HuH-7.5 (cell line): ENCODE results near the gene GPR85.
"Not testable (repeated sequence)": the region's sequence is repeated elsewhere in the genome, so short reads cannot be mapped to it uniquely, and the experiment has no call there.

Experiments used
- DNase-seq: peaks from one replicate; pipeline ENCODE4 v3.0.0; 2011; ENCODE audit warnings: low spot score

The GPR85 gene, protein sequence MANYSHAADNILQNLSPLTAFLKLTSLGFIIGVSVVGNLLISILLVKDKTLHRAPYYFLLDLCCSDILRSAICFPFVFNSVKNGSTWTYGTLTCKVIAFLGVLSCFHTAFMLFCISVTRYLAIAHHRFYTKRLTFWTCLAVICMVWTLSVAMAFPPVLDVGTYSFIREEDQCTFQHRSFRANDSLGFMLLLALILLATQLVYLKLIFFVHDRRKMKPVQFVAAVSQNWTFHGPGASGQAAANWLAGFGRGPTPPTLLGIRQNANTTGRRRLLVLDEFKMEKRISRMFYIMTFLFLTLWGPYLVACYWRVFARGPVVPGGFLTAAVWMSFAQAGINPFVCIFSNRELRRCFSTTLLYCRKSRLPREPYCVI

DNA sequence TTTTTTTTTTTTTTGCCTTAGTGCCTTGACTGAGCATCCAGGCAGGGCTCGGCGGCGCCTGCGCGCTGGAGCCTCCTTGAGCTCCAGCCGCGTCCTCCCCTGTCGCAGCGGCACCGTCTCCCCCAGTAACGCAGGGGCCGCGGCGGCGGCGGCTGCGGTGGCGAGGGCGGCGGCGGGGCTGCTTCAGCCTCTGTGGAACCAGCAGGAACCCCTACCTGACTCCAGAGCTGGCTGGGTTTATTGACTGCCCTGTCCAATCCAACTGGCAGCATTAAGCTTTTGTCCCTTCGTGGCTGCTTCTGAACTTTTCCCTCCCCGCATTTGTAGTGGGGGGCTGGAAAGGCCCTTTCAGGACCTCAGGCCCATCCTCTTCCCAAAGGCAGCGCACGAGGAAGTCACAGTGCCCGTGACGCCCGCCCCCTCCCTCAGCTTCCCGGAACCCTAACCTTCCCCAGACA is at the start of gene GPR85:
Gene GPR85, minus strand, starts transcription at position 397 of the 458 bp plus-strand sequence. CDS start 2,106 bp downstream, outside the sequence.
- peak; percentile 5 for DNase-seq

DNA sequence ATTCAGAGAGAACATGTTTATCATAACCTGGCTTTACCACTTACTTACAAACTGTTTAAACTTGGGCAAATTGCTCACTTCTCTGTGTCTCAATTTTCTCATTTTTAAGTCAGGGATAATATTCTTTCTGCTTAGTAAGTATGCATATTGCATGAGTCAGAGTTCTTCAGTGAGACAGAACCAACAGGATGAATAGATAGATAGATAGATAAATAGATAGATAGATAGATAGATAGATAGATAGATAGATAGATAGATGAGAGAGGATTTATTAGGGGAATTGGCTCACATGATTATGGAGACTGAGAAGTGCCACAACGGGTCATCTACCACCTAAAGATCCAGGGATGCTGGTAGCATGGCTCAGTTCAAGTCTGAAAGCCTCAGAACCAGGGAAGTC is 47.4 kb upstream of the GPR85 start:
- DNase-seq, result no peak

DNA sequence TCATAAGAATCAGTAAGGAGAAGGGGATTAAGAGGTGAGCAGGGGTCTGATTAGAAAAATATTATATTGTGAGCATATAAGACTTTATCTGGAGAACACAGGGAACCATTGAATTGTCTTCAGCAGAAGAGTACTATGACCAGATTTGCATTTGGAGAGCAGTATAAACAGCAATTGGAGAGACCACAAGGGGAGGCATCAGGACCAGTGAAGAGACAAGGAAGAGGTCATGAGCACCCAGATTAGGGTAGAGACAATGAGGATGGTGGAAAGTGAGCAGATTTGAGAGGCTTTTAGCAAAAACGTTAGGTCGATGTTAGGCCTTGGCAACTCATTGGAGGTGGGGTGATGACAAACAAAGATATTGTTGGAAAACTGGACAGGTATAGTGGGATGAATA is 44.7 kb upstream of the GPR85 start:
- no peak for DNase-seq

DNA sequence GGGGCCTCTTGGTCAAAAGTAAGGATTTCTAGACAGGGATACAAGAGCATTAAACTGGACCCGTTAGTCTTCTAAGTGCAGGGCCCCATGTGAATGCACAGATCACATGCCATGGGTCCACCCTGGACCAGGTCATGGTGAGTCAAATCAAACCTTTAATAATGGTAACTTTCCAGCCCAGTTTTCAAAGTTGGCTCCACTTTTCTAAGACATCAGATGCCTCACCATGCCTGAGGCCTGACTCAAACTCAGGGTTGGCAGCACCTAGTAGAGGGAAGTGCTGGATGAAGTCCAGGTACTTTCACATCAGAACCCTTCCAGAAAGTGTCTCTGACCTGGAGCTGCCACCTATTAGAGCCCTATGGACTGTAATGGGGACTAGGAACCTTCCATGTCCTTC is 41.4 kb upstream of the GPR85 start:
- no peak for DNase-seq

DNA sequence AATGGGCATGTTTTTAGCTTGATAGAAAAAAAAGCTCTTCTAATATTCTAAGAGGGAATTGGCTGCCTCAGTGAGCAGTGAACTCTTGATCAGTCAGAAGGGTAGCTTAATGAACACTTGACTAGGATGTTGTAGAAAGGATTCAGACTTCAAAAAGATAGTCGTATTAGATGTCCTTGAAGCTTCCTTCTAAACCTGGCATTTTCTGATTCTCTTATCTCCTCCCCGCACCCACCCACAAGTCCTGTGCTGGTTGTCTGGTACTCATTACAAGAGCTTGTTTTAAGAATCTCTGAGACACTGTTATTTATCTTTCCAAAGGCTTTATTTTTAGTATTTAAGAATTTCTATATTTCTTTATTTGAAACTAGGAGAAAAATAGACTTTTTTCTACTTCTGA is 39.1 kb upstream of the GPR85 start:
- DNase-seq, result no peak

DNA sequence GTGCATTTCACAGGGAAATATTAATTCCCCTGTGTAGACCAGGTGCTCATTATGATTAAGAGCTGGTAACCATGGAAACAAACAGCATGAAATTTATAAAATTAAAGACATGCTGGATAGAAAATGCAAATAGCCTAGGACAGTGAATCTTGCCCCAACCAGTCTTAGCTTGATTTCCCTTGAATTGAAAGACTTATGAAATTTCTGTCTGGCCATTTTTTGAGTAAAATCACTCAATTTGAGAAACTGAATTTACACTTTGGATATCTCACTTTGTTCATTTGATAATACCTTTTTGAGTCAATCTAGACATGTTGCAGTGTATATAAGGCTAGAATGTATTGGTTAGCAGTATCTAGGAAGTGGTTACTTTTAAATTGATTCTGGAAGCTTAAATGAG is 36.1 kb upstream of the GPR85 start:
- no peak for DNase-seq

DNA sequence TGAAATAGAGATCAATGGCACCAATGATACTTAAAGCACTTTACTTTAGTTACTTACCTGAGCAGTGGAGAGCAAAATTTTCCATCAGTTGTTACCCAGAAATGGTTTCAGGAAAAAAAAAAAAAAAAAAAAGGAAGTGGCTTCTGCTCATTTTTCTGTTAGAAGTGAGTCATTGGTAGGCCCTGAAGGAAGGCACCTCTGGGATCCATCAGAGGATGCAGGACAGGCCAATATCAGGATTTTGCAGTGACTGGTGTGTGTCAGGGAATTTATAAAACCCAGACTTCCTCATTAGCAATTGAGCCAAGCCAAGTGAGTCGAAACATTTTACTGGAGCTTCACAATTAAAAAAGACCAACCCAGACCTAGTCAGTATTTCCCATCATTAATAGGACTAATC is 34.0 kb upstream of the GPR85 start:
- DNase-seq, result no peak

DNA sequence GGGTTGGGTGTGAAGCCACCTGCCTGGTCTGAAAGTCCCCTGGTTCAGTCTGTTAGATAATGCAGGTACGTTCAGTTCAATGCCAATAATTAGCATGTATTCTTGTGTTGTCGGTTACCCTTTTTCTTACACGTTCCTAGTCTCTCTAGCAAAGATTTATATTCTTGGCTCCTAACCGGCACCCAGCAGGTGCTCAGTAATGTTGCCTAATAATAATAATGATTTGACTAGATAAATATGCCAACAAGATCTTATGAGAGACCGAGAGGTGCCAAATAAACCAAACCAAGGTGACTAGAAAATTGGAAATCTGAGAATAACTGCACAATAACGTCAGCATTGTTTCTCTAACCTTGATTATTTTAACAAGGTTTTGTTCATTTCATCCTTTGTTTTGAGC is 32.8 kb upstream of the GPR85 start:
- DNase-seq, result no peak

DNA sequence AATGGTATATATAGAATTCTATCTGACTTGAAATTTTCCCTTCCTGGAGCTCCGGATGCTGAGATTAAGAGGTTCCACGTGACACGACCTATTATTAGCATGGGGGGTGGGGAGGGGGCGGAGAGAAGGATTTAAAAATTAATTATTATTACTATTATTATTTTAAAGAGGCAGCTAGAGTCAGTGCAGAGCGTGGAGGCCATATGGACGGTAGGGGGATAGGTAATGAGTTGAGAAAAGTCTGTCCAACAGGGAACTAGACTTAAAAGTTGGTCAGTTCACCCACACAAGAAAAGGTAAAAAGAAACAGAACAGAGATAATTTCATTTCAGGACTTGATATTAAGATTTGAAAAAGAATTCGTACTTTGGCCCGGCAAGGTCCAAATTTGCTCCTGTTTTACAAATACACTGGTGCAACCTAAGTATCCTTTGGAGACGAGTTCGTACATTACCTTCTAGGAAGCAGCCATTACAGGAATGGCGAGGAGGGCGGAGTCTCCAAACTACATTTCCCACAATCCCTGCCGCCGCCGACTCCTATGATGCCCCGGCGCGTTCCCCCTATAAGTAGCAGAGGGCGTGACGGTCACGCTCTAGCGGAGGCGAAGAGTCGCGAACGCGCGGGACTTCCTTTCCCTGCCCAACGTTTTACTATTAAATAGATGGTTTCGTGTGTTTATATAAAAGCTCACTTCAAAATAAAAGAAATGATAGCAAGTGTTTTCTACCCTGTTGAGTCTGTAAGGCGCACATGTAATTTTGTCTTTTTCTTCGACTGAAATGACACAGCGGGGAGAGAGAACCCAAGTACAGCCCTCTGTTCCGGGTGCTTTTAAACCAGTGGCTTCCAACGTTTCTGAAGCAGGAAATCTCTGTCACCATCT is 31.7 kb upstream of the GPR85 start, which contains the start of gene SMIM30:
Gene SMIM30, minus strand, starts transcription at position 481 of the 886 bp plus-strand sequence. CDS start 976 bp downstream, outside the sequence.
- DNase-seq, result peak; percentile 58

DNA sequence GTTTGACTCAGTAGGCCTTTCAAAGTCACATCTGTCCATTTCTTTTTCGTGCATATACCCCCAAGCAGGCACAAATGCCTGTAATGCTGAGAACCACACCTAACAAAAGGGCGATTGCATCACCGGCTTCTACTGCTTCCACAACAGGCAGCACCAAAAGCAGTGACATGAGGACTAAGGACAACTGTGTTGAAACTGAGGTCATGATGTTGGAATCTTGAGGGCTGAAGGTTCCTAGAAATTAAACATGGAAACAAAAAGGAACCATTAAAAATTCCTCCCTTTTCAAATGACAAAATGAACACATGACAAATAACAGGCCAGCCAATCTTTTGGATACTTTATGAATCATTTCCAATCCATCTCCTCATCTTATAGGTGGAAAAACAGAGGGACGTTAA is 30.7 kb upstream of the GPR85 start:
- DNase-seq, result not testable (repeated sequence)

DNA sequence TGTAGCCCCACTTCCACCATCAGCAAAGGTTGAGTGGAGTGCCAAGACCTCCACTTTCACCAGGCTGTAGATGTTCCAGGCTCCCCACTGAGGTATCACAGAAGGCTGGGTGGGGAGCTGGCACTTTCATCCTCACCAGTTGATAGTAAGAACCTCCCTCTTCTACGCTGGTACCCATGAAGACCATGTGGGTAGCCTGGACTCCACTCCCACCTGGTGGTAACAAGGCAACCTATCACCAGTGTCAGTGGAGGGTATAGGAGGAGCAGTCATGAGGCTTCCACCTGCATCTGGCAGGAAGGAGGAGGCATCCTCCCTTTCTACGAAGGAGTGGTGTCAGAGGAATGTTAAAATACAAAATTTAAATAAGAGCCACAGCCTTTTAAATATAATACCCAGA is 27.3 kb upstream of the GPR85 start:
- DNase-seq, result no peak

DNA sequence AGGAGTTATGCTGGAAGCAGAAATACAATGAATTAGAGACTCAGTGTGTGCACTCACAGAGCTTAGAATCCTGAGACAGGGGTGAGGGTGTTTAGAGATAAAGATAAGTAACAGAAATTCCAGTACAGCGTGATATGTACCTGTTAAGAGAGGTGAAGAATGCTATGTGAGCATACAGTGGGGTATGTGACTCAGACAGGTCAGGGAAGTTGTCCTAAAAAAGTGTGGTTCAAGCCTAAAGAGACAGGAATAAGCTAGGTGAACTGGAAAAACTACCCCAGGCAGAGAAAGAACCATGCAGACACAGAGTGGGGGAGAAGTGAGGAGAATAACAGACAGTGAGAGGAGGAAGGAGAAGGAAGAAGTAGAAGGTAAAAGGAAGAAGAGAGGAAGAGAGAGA is 23.1 kb upstream of the GPR85 start:
- no peak for DNase-seq

DNA sequence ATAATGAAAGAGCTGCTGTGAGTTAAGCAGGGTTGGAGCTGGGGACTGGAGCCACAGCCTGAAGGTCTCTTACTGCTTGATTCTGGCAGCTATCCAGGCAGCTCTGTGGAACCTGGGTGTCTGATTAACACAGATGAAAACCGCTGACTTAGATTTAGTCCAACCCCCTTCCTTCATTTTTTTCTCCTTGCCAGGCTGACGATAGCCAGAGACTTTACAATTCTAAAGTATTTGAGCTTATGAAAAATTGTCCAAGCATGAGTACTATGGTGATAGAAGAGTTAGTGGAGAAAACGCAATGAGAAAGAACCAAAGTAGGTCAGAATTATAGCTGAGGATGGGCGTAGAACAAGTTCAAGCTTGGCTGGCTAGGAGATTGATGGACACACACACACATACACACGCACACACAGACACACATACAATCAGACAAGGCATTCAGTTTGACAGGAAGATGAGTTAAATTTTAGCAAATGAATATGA is 13.5 kb upstream of the GPR85 start:
- no peak for DNase-seq

DNA sequence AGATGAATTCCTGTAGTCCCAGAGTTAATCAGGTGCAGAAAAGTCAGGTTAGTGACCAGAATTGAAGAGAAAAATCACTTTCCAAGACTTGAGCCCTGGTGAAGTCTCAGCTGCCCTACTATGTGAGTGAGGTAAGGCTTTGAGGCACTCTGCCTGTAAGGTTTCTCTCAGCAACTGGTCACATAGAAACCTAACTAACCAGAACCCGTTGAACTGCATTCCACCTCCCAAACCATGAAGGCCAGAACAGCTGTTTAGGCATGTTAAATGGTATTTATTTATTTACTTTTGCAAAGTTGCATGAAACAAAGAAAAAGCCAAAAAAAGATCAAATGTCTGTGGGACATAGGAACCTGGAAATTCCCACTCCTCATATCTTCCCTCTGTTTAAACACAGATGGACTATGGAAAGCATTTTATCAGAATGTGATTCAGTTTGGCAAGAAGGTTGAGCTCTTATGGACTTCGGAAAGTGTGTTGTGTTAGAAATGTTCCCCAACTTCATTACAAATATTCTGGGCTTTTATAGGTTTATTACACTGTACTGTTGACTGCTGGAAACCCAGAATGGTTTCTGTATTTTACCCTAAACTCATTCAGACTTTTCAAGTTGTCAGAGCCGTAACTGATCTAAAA is 12.8 kb upstream of the GPR85 start:
- no peak for DNase-seq

DNA sequence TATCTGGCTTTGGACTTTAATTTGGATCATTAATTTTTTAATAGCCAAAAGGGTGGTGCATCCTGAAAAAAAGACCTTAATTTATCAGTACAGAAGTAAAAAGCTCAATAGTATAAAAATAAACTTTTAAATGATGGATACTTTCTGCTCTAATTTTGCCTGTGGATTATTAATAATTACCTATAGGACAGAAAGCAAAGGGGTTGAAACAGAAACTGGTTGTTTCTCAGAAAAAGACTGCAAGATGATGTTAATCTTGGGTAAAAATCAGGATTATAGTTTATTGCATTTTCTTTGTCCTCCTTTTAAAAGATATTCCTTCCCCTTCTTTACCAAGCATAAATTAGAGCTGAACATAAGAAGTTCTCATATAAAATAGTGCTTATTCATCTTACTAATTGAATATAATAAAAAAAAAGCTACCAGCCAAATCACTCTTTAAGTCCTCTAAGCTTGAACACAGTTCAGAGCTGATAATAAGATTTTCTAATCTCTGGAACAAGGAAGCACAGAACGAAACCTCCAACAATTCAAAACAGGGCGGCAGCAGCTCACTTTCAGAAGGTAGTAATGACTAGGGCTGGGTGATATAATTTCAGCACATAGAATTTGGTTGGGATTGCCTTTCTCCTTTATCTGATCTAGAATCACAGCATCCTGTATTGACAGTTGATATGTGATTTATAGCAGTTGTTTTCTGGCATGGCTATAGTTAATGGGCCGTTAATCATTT is 8.1 kb upstream of the GPR85 start:
- DNase-seq, result no peak

DNA sequence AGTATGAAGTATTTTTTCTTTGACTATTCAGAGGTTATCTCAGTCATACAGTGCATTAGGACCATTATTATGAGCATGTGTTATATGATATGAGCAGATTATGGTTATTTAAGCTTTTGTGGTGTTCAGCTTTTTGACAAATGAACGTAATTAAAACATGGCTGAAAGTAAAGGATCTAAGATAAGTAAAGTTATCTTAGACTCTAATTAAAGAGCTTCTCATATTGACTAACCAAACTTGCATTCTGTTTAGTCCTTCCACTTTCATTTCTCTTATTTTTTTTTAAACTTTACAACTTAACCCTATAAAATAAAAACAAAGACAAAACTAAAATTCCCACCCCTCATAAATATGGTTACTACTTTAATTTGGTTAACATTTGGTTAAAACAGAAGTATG is 6.9 kb upstream of the GPR85 start:
- no peak for DNase-seq

DNA sequence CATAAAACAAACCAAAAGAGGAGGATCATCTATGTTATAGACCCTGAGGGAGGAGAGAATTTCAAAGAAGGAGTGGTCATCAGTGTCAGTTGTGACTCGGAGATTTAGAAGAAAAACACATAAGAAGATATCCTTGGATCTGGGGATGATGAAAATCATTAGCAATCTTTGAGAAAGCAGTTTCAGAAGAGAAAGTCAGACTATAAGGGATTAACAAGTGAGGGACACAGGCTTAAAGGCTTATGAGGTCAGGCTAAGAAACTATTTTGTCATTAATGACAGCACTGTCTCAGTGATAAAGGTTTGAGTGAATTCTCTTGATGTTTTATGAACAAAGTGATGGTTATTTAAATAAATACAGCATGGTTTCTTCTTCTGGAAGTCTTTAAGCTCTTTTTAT is 6.1 kb upstream of the GPR85 start:
- no peak for DNase-seq

DNA sequence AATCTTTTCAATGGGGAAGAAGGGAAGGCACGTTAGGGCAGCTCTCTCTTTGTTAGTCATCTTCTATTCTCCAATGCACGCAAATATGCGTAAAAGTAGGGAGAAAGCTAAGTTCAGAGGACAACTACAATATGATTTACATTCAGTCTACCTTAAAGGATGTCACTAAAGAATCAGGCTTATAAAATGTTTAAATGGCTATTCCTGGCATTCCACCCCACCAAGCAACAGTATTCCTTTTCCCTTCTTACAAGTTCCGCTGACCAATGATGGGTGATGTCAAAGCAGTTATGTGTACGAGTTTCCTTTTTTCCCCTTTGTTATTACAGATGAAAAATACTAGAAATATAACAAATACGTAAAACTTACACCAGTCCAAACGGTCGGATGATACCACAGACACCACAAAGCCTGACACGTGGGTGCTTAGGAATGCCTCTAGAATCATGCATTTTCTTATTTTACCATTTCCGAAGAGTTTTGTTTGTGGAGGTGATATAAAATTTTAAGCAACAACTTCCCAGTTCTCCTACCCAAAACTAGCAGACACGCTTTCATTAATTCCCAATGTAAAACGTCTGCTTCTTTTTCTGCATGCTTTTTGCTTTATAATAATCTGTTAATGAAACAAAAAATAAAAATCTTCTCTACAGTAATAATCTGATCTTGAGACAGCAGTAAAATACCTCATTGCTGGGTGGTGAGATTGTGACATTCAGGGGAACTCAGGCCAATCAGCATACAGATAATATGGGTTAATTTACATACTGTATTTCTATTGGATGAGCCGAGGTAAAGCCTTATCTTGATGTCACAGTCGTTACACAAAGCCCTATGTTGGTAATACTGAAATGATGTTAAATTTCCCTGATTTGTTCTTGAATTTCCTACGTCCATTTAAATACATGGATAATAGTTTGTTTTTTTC is 708 bp upstream of the GPR85 start:
- DNase-seq, result peak; percentile 15

DNA sequence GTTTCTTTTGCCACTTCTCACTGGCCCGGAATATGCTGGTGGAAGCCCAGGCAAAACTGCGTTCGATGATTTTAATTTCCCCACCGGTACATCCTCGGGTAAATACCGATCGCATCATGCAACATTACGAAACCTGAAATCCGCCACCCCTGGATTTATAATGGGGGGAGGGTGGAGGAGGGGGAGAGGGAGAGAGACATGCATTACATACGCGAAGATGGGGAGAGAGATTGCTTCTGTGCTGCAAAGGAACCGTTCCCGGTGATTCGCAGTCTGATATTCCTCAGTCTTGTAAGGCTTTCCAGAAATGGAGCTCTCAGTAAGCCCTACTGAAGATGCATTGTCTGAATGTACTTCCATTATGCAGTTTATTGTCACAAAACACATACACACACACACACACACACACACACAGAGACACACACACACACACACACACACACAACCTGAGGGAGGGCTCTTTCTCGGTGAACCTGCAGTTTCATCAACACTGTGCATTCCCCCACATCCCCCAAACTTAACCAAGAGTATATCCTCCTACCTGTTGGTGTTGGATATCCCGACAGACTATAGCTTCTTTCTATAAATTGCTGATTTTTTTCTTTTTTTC is 741 bp downstream of the GPR85 start:
- DNase-seq, result no peak

DNA sequence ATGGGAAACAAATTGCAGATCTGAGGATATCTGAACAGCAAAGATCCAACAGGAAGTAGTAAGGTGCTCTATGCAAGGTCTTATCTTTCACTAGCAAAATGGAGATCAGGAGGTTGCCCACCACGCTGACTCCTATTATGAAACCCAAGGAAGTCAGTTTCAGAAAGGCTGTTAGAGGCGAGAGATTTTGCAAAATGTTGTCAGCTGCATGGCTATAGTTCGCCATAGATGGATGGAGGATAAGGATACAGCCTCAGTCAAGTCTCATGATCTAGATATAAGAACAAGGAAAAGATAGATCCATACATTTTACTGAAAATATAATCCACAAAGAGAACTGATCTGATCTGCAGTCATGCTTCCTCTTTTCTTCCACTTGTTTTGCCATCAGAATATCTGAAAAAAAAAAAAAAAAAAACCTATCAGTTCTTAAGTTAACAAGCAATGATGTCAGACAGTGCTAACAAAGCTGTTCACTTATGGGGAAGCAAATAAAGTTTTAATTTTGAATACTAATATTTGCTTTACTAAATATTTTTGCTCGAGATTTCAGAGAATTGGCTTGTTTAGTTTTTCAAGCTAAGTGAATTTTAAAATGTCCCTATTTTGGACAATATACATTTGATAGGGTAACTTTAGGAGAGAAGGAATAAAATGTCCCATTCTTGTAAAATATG is 2.0 kb downstream of the GPR85 start:
- DNase-seq, result no peak
